Measurements from ENCODE around the gene GRB7.
A peak's percentile ranks its signal among the peaks of the same experiment; 100 is the strongest.

The GRB7 gene

GRCh38 chr17:39737760-39738567, at the start of gene GRB7:
TSS of gene GRB7 (plus strand) at chr17:39737938. CDS start at chr17:39742302, 4,364 bp downstream.
- no peaks in the 10 kb centered on the region for H3K9me3 ChIP-seq
- H3K27me3 ChIP-seq: peaks cover 97% of the 10 kb centered on the region
- H3K27ac ChIP-seq: no peak within 1 kb of the TSS
- no peak for TF ChIP-seq CTCF (IDR thresholded peaks at IDR 0.05)
- peak within 1 kb of the TSS in 1 of 2 experiments; percentile 6 for H3K4me3 ChIP-seq (ENCODE audit: low read depth in 1 of 2, low read length in 1 of 2)
- no peaks in the 10 kb centered on the region for H3K36me3 ChIP-seq
- H3K4me1 ChIP-seq (ENCODE audit: control insufficient read depth in 1 of 2, insufficient read depth in 1 of 2, low read depth in 1 of 2, low read length in 1 of 2): peaks cover 3 to 20% of the 10 kb centered on the region in 2 experiments

GRCh38 chr17:39688475-39688835, 49.3 kb upstream of the GRB7 start:
- peak overlapping the region; percentile 87 for H3K27ac ChIP-seq
- no peaks in the 10 kb centered on the region for H3K36me3 ChIP-seq
- TF ChIP-seq CTCF (IDR thresholded peaks at IDR 0.05): no peak
- H3K4me3 ChIP-seq (ENCODE audit: low read depth in 1 of 2, low read length in 1 of 2): peak overlapping the region; percentile 81 to 95
- H3K4me1 ChIP-seq (ENCODE audit: control insufficient read depth in 1 of 2, insufficient read depth in 1 of 2, low read depth in 1 of 2, low read length in 1 of 2): peaks cover 7 to 11% of the 10 kb centered on the region in 2 experiments
- peaks cover 27% of the 10 kb centered on the region for H3K27me3 ChIP-seq
- no peaks in the 10 kb centered on the region for H3K9me3 ChIP-seq

GRCh38 chr17:39688945-39689344, 48.8 kb upstream of the GRB7 start:
- Histone ChIP-seq H3K27me3 (peaks cover 27% of the 10 kb centered on the region), H3K4me3 (ENCODE audit: low read depth in 1 of 2, low read length in 1 of 2) (peak overlapping the region in 1 of 2 experiments; percentile 95), H3K36me3 (no peaks in the 10 kb centered on the region), H3K27ac (no peak overlapping the region), H3K4me1 (ENCODE audit: control insufficient read depth in 1 of 2, insufficient read depth in 1 of 2, low read depth in 1 of 2, low read length in 1 of 2) (peaks cover 7 to 11% of the 10 kb centered on the region in 2 experiments), H3K9me3 (no peaks in the 10 kb centered on the region)
- no peak for TF ChIP-seq CTCF (IDR thresholded peaks at IDR 0.05)

- peaks cover 49% of the 10 kb centered on the region for H3K27me3 ChIP-seq
- H3K9me3 ChIP-seq: no peaks in the 10 kb centered on the region
- TF ChIP-seq CTCF (IDR thresholded peaks at IDR 0.05): no peak
- no peaks in the 10 kb centered on the region for H3K36me3 ChIP-seq
- H3K4me1 ChIP-seq (ENCODE audit: control insufficient read depth in 1 of 2, insufficient read depth in 1 of 2, low read depth in 1 of 2, low read length in 1 of 2): no peaks in the 10 kb centered on the region
- no peak overlapping the region for H3K4me3 ChIP-seq (ENCODE audit: low read depth in 1 of 2, low read length in 1 of 2)
- no peak overlapping the region for H3K27ac ChIP-seq
These were observed 43.1 kb upstream of the GRB7 start for GRCh38 chr17:39694593-39694992.

- no peaks in the 10 kb centered on the region for H3K4me1 ChIP-seq (ENCODE audit: control insufficient read depth in 1 of 2, insufficient read depth in 1 of 2, low read depth in 1 of 2, low read length in 1 of 2)
- no peak overlapping the region for H3K4me3 ChIP-seq (ENCODE audit: low read depth in 1 of 2, low read length in 1 of 2)
- H3K27ac ChIP-seq: no peak overlapping the region
- H3K9me3 ChIP-seq: no peaks in the 10 kb centered on the region
- H3K36me3 ChIP-seq: no peaks in the 10 kb centered on the region
- no peak for TF ChIP-seq CTCF (IDR thresholded peaks at IDR 0.05)
- H3K27me3 ChIP-seq: peaks cover 50% of the 10 kb centered on the region
These were observed 42.7 kb upstream of the GRB7 start for GRCh38 chr17:39695089-39695474.

Data from neutrophil (primary cell).